BLaER1 treated with 17β-estradiol and CSF1 and Interleukin-3, amounts not matched to agents 10 nM and 100 nM (cell line): ENCODE results near the gene CISTR.
A peak's percentile ranks its signal among the peaks of the same experiment; 100 is the strongest.
"Not testable (repeated sequence)": the region's sequence is repeated elsewhere in the genome, so short reads cannot be mapped to it uniquely, and the experiment has no call there.

Source experiments
- H3K27ac ChIP-seq, 11 experiments: shearing (Covaris generic); formaldehyde crosslinking; 2 replicates each; pipeline ENCODE4 v1.8.1; 2022
- H3K27me3 ChIP-seq, 11 experiments: shearing (Covaris generic); formaldehyde crosslinking; 2 replicates each; pipeline ENCODE4 v1.8.1; 2022
- H3K36me3 ChIP-seq, 11 experiments: shearing (Covaris generic); formaldehyde crosslinking; 2 replicates each; pipeline ENCODE4 v1.8.1; 2022
- H3K4me1 ChIP-seq, 10 experiments: shearing (Covaris generic); formaldehyde crosslinking; 2 replicates each; pipeline ENCODE4 v1.8.1; 2022
- H3K4me2 ChIP-seq, 11 experiments: shearing (Covaris generic); formaldehyde crosslinking; 2 replicates each; pipeline ENCODE4 v1.8.1; 2022
- H3K4me3 ChIP-seq, 10 experiments: shearing (Covaris generic); formaldehyde crosslinking; 2 replicates each; pipeline ENCODE4 v1.8.1; 2022
- H3K9ac ChIP-seq, 11 experiments: shearing (Covaris generic); formaldehyde crosslinking; 2 replicates each; pipeline ENCODE4 v1.8.1; 2022
- H3K9me3 ChIP-seq, 11 experiments: shearing (Covaris generic); formaldehyde crosslinking; replicated peaks in 1 of 11; 2 replicates each; pipeline ENCODE4 v1.8.1; 2022
- H4K20me1 ChIP-seq, 11 experiments: shearing (Covaris generic); formaldehyde crosslinking; 2 replicates each; pipeline ENCODE4 v1.8.1; 2022
- Cebpa-rat ChIP-seq, 11 experiments: shearing (Covaris generic); IDR thresholded peaks; 2 replicates each; pipeline ENCODE4 v1.8.1; 2022

The CISTR gene

DNA sequence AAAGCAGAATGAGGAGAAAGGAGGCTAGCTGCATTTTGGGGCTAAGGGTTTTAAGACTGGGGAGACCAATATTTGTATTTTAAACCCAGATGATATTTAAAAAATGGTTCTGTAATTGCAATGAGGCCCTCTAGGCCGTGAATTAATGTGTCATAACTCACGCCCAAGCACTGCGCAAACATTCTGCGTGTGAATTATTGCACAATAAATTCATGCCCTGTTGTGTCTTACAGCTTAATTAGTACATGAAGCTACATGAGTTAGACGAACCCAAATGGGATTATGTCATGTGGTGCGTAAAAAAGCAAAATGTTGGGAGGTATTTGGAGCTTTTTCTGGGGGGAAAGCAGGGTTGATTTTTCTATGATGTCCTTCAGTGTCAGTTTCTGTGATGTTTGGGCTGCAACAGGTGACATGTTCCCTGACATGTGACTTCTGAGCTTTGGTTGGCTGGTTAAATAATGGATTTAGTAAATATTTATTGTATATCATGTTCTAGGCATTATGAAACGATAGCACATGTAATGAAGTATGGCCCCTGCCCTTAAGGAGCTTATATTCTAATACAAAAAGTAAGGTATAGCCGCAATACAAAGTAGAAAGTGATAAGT, 30.4 kb upstream of the CISTR start:
- H3K4me3 ChIP-seq: no peak overlapping the region
- peaks cover 0 to 4% (median 0%) of the 10 kb centered on the region in 11 experiments; a peak in 4 of 22 replicates for H3K27me3 ChIP-seq
- TF ChIP-seq Cebpa-rat (IDR thresholded peaks at IDR 0.05): peak in 5 of 11 experiments; percentile 26 to 66 (median 30); a peak in 4 of 22 replicates
- H3K4me2 ChIP-seq: no peak overlapping the region
- H3K4me1 ChIP-seq: no peaks in the 10 kb centered on the region
- H3K36me3 ChIP-seq: no peaks in the 10 kb centered on the region
- H4K20me1 ChIP-seq: no peaks in the 10 kb centered on the region
- no peaks in the 10 kb centered on the region for H3K9me3 ChIP-seq
- no peak overlapping the region for H3K9ac ChIP-seq
- H3K27ac ChIP-seq: no peak overlapping the region

DNA sequence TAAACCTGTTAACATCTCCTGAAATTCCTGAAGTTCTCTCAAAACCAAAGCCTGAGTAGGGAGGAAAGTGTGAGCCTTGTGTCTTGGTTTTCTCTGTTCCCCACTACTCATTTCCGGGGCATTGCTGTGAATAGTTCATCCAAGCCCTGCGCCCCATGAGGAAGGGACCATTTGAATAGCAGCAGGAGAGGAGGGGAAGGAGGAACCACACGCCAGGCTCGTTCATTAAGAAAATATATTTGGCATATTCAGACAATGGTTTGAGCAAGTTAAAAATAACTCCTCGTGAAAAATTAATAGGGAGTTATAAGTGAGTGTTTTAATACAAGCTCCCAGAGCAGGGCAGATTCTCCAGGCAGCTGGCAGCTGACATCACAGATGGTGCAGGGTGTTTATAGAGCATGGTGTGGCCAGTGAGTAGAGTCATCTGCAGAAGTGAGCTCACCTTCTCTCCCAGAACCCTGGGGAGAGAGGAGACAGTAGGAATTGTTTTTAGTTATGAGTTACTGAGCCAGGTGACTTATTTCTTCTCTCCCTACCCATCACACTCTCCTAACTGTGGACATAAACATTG, 29.5 kb upstream of the CISTR start:
- no peak overlapping the region for H3K4me3 ChIP-seq
- no peak overlapping the region for H3K9ac ChIP-seq
- H3K9me3 ChIP-seq: no peaks in the 10 kb centered on the region
- no peak overlapping the region for H3K4me2 ChIP-seq
- TF ChIP-seq Cebpa-rat (IDR thresholded peaks at IDR 0.05): no peak
- no peaks in the 10 kb centered on the region for H4K20me1 ChIP-seq
- H3K27ac ChIP-seq: no peak overlapping the region
- no peaks in the 10 kb centered on the region for H3K4me1 ChIP-seq
- peaks cover 0 to 4% (median 0%) of the 10 kb centered on the region in 11 experiments; a peak in 4 of 22 replicates for H3K27me3 ChIP-seq
- H3K36me3 ChIP-seq: no peaks in the 10 kb centered on the region

DNA sequence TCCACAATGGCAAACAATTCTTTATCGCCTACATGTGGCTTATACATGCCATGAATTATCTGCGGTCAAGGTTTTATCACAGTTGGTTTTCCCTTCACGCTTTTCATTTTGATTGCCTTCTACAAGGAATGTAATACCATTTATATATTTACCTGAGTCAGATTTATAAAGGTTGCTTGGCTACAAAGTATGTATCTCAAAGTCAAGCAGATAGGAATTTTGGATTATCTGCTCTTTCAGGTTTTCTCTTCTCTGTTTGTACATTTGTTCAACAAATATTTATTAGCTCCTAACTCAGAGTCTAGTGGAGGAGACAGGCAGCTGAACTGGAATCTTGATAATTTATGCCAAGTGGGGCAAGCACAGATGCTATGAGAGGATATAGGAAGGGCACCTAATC, 28.5 kb upstream of the CISTR start:
- H4K20me1 ChIP-seq: no peaks in the 10 kb centered on the region
- H3K9ac ChIP-seq: no peak overlapping the region
- H3K4me2 ChIP-seq: no peak overlapping the region
- H3K4me1 ChIP-seq: no peaks in the 10 kb centered on the region
- H3K9me3 ChIP-seq: no peaks in the 10 kb centered on the region
- no peak overlapping the region for H3K27ac ChIP-seq
- no peaks in the 10 kb centered on the region for H3K36me3 ChIP-seq
- no peak overlapping the region for H3K4me3 ChIP-seq
- H3K27me3 ChIP-seq: peaks cover 0 to 4% (median 0%) of the 10 kb centered on the region in 11 experiments; a peak in 4 of 22 replicates
- no peak for TF ChIP-seq Cebpa-rat (IDR thresholded peaks at IDR 0.05)

DNA sequence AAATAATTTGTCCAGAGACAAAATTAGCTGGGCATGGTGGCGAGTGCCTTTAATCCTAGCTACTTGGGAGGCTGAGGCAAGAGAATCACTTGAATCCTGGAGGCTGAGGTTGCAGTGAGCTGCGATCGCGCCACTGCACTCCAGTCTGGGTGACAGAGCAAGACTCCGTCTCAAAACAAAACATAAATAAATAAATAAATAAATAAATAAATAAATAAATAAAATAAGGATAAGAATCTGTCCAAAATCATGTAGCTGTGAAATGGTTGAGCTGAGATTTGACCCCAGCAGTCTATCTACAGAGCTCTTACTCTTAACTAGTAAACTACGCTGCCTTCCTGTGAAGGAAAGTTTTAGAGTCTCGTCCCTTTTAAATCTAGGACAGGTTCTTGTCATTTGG, 27.9 kb upstream of the CISTR start:
- H3K4me3 ChIP-seq, H3K4me2 ChIP-seq, H3K9ac ChIP-seq, H3K9me3 ChIP-seq, H3K36me3 ChIP-seq, H3K4me1 ChIP-seq, H3K27ac ChIP-seq, H4K20me1 ChIP-seq, H3K27me3 ChIP-seq: not testable (repeated sequence)

DNA sequence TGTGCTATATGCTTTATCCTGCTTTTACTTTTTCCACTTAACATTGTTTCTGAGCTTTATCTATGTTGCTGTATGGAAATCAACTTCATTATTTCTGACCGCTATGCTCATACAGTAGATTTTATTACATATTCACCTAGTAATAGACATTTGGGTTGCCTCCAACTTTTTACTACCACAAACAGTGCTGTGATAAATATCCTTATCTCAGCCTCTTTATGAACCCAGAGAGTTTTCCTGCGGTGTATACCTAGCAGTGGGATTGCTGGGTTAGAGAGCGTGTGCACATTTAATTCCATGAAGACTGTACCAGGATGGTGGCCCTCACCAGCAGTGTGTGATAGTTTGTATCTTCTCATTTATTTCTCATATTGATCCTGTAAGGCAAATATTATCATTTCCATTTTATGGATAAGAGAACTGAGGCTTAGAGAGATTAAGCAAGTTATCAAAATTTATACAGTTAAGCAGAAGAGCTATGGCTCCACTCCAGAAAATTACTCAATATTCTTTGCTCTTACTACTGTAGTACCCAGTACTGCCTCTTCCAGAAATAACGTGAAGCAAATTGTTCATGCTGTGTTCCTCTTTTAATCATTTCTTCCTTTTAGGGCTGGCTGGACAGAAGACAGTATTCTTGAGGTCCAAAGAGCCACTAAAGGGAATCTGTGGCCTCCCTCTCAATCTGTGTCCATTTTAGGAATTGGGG, 26.3 kb upstream of the CISTR start:
- no peaks in the 10 kb centered on the region for H3K4me1 ChIP-seq
- TF ChIP-seq Cebpa-rat (IDR thresholded peaks at IDR 0.05): no peak
- H3K4me3 ChIP-seq: no peak overlapping the region
- H3K36me3 ChIP-seq: no peaks in the 10 kb centered on the region
- H3K9me3 ChIP-seq: no peaks in the 10 kb centered on the region
- peak overlapping the region in 1 of 11 experiments; percentile 9; a peak in 1 of 22 replicates for H3K4me2 ChIP-seq
- no peak overlapping the region for H3K9ac ChIP-seq
- H4K20me1 ChIP-seq: no peaks in the 10 kb centered on the region
- H3K27ac ChIP-seq: no peak overlapping the region
- H3K27me3 ChIP-seq: peaks cover 0 to 4% (median 0%) of the 10 kb centered on the region in 11 experiments; a peak in 4 of 22 replicates

DNA sequence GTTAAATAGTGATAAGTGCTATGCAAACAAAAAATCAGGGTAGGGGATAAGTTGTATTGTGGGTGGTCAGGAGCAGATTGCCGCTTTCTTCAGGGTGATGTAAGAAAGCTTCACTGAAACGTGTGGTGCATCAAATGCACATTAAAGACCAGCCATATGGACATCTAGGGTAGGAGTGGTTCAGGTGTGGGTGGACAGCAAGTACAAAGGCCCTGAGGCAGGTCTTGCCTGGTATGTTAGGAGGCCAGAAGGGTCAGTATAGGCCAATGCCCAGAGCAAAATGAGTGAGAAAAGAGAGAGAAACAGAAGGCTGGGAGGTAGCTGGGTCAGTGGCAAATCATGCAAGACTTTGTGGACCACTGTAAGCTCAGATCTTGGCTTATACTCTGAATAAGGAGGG, 25.6 kb upstream of the CISTR start:
- TF ChIP-seq Cebpa-rat (IDR thresholded peaks at IDR 0.05): no peak
- Histone ChIP-seq H4K20me1 (no peaks in the 10 kb centered on the region), H3K4me2 (no peak overlapping the region), H3K9me3 (no peaks in the 10 kb centered on the region), H3K36me3 (no peaks in the 10 kb centered on the region), H3K27ac (no peak overlapping the region), H3K4me1 (no peaks in the 10 kb centered on the region), H3K9ac (no peak overlapping the region), H3K4me3 (no peak overlapping the region), H3K27me3 (peaks cover 0 to 4% (median 0%) of the 10 kb centered on the region in 11 experiments; a peak in 3 of 22 replicates)

DNA sequence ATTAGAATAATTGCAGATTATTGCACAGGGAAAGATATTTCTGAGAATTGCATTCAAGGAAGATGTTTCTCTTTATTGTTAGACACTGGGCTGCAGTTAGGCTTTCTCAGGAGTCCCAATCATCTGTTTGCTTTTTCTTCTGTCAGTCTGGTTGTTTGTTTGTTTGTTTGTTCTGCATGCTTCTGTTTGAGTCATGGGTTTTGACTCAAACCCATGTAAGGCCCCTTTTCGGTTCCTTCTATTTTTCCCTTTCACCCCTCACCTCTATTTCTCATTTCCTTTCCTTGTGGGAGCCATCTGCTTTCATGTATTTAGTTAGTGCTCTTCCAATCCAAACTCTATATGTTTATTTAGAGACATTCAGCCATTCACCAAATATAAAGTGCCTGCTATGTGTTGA, 25.1 kb upstream of the CISTR start:
- H3K36me3 ChIP-seq: no peaks in the 10 kb centered on the region
- H4K20me1 ChIP-seq: no peaks in the 10 kb centered on the region
- no peak overlapping the region for H3K27ac ChIP-seq
- H3K4me1 ChIP-seq: no peaks in the 10 kb centered on the region
- TF ChIP-seq Cebpa-rat (IDR thresholded peaks at IDR 0.05): no peak
- H3K4me3 ChIP-seq: no peak overlapping the region
- H3K4me2 ChIP-seq: no peak overlapping the region
- no peaks in the 10 kb centered on the region for H3K9me3 ChIP-seq
- H3K9ac ChIP-seq: no peak overlapping the region
- H3K27me3 ChIP-seq: peaks cover 0 to 4% (median 0%) of the 10 kb centered on the region in 11 experiments; a peak in 3 of 22 replicates

DNA sequence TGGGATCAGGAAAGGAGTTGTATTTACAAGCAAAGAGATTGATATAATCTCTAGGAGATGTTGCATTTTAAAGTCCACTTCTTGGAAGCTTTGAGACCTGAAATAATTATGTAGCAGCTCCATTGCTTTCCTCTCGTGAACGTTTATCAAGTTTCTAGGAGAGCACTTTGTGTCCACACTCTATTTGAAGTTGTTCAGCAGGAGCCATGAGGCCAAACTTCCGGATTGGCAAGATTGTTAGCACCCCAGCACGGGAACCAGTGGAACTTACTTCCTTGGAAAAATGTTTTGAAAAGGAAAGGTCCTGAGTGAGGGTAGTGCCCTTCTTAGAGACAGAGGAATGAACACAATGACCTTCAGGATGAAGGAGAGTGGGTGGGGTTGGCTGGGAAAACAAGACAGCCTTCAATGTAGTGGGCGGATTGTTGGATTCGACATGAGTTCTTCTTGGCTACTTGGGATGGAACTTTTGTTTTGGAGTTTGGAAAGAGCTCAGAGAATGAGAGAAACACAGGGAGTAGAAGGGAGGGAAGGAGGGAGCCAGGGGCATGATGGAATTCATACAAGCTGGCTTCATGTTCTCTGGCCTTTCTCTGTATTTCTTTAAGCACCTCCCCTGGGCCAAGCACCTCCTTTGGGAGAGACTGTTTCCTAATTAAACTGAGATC, 23.8 kb upstream of the CISTR start:
- Histone ChIP-seq H3K27ac (no peak overlapping the region), H3K9me3 (no peaks in the 10 kb centered on the region), H3K36me3 (no peaks in the 10 kb centered on the region), H4K20me1 (no peaks in the 10 kb centered on the region), H3K4me2 (no peak overlapping the region), H3K4me1 (no peaks in the 10 kb centered on the region), H3K27me3 (peaks cover 0 to 3% (median 0%) of the 10 kb centered on the region in 11 experiments; a peak in 3 of 22 replicates), H3K9ac (no peak overlapping the region), H3K4me3 (no peak overlapping the region)
- TF ChIP-seq Cebpa-rat (IDR thresholded peaks at IDR 0.05): no peak

DNA sequence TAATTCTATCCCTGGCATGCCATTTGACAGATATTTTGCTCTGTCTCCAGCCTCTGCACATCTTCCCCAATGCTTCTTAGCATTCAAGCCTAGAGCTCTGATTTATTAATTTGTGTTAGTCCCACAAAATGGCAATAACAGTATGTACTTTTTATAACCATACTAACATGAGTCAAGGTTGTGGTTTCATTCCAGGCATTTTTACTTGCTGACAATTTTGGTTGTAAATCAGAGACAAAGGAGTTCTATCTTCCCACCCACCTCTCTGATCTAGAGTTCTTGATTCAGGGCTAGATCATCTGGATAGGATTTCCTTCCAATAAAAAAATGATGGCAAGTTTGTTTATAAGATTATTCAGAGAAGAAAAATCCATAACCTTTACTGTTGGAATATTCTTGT, 18.5 kb upstream of the CISTR start:
- Histone ChIP-seq H3K9me3 (no peaks in the 10 kb centered on the region), H3K9ac (no peak overlapping the region), H3K4me1 (no peaks in the 10 kb centered on the region), H3K4me3 (no peak overlapping the region), H3K27ac (no peak overlapping the region), H4K20me1 (no peaks in the 10 kb centered on the region; a peak in 1 of 22 replicates), H3K4me2 (no peak overlapping the region), H3K36me3 (no peaks in the 10 kb centered on the region), H3K27me3 (no peaks in the 10 kb centered on the region; a peak in 2 of 22 replicates)
- no peak for TF ChIP-seq Cebpa-rat (IDR thresholded peaks at IDR 0.05)
